ENCODE data around the gene PHRF1.
"Not testable (repeated sequence)": the region's sequence is repeated elsewhere in the genome, so short reads cannot be mapped to it uniquely, and the experiment has no call there.

GRCh38 chr11:654444-654843 lies 78.2 kb downstream of the PHRF1 start:
- not testable (repeated sequence) for TF ChIP-seq CTCF, EP300 (IDR thresholded peaks at IDR 0.05)

Data from esophagus muscularis mucosa (tissue), 3 donors.